GM21526 (cell line): ENCODE results near the gene TBC1D8B.
A peak's percentile ranks its signal among the peaks of the same experiment; 100 is the strongest.
"Not testable (repeated sequence)": the region's sequence is repeated elsewhere in the genome, so short reads cannot be mapped to it uniquely, and the experiment has no call there.

ENCODE experiments used
- ATAC-seq: cut with Tn5 transposase; IDR thresholded peaks from one replicate; pipeline ENCODE4 v1.9.1; 2021; ENCODE audit warnings: moderate library complexity; ENCODE audit not compliant: unreplicated experiment, low FRiP score

Gene TBC1D8B

DNA sequence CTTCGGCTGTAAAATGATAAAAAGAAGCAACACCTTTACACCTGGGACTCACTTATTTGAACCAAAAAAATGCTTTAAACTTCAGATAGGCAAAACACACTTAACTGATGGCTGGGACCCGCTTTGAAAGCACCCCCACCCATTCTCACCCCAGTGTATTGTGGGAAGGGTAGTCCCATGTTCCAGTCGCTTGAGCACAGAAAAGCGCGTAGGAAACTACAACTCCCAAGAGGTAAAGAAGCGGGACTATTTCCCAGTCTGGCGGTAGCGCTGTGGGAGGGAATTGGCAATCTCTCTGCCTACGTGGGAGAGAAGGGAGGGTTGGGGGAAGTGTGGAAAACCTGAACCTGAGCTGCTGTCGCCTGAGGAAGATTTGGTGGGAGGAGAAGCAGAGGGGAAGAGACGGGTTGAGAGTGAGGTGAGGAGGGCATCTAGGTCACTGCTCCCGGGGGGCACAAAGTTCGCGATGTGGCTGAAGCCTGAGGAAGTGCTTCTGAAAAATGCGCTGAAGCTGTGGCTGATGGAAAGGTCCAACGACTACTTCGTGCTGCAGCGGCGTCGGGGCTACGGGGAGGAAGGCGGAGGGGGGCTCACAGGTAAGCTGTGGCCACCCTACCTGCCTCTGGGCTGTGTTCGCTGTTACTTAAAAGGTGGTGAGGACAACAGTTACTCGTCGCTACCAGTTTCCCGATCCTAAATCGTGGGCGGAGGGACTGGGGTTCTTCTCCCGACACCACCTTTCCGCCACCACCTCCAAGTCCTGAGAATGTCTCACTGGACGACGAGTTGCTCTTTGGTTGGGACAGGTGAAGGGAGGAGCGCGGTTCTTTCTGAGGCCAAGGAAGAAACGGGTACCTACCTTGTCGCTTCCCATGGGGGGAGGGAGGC lies at the start of gene TBC1D8B:
Gene TBC1D8B, plus strand, starts transcription at position 286 of the 888 bp plus-strand sequence. Its CDS starts 181 bp downstream, at position 467.
- ATAC-seq = peak; percentile 93

GRCh38 chrX:106769288-106769687 lies 33.2 kb upstream of the TBC1D8B start:
- ATAC-seq = not testable (repeated sequence)

GRCh38 chrX:106774981-106775380 lies 27.5 kb upstream of the TBC1D8B start:
- ATAC-seq = no peak

DNA sequence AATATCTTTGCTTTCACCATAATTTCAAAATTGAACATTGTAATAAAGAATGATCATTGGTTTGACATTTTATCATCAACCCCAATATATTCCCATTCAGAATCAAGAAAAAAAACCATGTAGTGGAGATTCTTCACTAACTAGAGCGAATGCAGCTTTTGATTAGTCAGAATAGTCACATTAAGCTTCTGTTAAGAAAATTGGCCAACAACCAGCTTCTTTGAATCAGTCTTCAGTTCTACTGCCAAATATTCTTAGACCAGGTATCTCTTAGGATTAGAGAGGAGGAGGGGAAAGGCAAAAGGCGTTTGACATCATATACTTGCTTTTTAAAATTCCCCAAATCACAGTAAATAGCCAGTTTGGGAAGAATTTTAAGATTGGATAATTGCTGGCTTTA lies 22.2 kb upstream of the TBC1D8B start:
- no peak for ATAC-seq

DNA sequence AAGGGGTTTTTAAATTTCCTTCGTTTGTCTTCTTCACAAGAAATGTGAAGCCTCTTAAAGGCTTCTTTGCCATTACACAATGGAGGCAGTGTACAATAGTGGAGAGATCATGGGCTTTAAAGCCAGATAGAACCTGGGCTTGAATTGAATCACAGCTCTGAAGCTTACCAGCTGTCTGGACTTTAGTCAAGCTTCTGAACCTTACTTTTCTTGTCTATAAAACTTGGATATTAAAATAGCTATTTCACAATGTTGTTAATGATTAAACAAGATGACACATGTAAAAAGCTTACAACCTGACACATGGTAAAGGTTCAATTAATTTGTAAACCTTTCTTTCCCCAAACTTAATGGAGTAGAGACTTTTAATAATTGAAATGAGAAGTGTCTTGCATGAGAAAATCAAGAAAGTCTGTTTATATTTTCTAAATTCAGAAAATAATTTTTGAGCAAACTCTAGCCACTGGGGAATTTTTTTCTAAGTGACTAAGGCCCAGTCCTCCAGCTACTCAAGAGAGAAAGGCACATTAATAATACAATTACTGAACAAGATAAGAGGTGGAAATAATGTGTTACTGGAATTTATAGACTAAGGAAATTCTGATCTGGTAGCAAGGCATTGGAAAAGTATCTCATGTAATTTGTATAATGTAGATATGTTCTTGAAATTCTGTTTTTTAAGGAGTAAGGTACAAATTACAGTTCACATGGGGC lies 21.7 kb upstream of the TBC1D8B start:
- ATAC-seq = no peak

GRCh38 chrX:106783716-106784115 lies 18.8 kb upstream of the TBC1D8B start:
- ATAC-seq = no peak

- no peak for ATAC-seq
Observed at GRCh38 chrX:106791495-106791894, 11.0 kb upstream of the TBC1D8B start.

GRCh38 chrX:106802063-106802387 lies 448 bp upstream of the TBC1D8B start:
- no peak for ATAC-seq

GRCh38 chrX:106811131-106811910 lies 8.8 kb downstream of the TBC1D8B start:
- no peak for ATAC-seq

DNA sequence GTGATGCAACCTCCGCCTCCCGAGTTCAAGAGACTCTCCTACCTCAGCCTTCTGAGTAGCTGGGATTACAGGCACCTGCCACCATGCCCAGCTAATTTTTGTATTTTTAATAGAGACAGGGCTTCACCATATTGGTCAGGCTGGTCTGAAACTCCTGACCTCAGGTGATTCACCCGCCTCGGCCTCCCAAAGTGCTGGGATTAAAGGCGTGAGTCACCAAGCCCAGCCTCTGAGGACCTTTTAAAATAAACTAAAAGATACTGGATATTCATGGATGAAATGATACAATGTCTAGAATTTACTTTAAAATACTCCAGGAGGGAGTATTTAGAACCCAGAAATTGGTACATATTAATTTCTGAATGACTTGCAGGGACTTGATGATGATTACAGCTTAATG lies 10.5 kb downstream of the TBC1D8B start:
- not testable (repeated sequence) for ATAC-seq

- ATAC-seq = not testable (repeated sequence)
Observed at GRCh38 chrX:106814093-106814492, 11.6 kb downstream of the TBC1D8B start.

GRCh38 chrX:106862972-106863688 lies 60.7 kb downstream of the TBC1D8B start:
- peak; percentile 69 for ATAC-seq

DNA sequence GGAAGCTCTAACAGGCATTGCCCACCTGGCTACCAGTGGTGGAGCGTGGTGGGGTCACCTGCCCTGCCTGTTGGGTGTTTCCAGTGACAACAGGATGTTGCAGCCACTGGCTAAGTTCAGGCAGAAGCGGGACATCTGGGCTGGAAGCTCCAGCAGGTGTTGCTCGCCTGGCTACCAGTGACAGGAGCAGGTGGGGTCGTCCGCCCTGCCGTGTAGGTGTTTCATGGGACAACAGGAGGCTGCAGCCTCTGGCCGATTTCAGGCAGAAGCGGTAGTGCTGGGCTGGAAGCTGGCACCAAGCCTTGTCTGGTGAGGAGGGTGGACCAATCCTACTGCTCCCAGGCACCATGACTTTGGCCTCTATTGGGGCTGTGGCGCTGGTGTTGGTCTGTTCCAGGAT lies 61.2 kb downstream of the TBC1D8B start:
- no peak for ATAC-seq

- not testable (repeated sequence) for ATAC-seq
Observed at GRCh38 chrX:106872796-106873195, 70.3 kb downstream of the TBC1D8B start.

DNA sequence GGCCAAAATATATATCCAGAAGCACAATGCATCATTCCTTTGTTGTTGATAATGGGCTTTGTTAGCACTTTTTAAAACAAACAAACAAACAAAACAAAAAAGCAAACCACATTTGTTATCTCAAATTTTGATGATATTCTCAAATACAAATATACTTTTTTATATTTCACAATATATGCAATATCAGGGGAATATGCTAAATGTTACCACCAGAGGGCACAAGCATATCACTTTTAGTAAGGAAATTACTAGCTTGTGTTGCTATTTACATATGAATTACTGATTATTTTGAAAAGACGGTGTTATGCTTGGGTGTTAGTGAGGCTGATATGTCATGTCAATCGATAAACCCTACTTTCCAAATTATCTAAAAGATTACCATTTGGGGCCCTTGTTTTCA lies 71.6 kb downstream of the TBC1D8B start:
- peak; percentile 55 for ATAC-seq

DNA sequence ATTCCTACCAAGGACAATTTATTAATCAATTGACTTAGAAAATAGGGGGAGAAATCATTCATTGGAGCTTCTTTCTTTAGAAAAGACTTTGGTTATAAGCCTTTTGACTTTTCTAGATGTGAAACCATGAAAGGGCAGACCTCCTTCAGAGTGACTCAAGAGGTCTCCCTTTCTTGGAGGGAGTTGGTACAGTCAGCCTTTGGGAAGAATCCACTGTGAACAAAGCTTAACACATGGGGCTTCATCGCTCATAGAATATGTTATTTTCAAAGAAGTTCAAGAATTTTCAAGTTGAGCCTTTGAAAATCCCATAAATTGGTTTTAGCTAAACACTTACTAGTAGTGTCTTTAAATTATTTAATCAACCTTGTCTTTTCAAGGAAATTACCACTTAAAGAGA lies 72.7 kb downstream of the TBC1D8B start:
- no peak for ATAC-seq

DNA sequence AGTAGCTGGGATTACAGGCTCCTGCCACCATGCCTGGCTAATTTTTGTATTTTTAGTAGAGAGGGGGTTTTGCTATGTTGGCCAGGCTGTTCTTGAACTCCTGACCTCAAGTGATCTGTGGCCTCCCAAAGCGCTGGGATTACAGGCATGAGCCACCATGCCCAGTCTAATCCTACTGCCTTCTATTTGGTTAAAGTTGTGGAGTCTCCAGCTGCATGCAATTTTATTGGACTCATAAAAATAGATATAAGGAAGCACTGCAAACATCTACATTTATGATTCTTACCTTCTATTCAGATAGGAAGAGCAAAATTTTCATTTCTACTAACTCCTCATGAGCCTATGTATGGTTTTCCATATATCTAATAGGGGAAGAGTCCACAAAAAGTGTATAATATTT lies 87.0 kb downstream of the TBC1D8B start:
- no peak for ATAC-seq

- ATAC-seq = no peak
Observed at GRCh38 chrX:106891762-106892460, 89.4 kb downstream of the TBC1D8B start.

DNA sequence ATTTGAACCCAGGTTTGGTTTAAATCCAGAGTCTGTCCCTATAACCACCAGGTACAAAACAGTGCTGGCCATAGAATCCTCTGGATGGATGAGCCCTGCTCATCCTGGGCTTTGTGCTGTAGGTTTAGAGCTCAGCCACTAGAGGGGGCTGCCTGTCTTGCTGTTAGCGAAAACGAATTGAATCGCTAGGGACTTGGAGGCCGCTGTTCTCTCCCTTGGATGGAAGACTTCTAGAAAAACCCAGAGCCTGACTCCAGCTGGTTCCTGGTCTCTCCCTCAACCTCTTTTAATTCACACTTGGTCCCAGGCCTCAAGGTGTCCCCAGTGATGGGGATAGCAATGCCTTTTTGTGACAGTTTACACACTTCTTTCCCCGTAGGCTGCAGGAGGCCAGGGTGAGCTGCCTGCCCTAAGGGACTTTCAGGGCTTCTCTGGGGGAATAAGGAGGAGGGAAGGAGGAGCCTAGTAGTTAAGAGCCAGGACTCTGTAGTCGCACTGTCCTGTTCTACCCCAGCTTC lies 92.0 kb downstream of the TBC1D8B start:
- ATAC-seq = peak; percentile 87
